H1 (cell line): ENCODE results near the gene KLF2.

Experiments used
- ATF3 ChIP-seq: IDR thresholded peaks from 2 replicates; pipeline ENCODE4 v1.6.1; 2011; ENCODE audit warnings: low read depth, mild to moderate bottlenecking, low read length; ENCODE audit not compliant: insufficient read depth
- MAX ChIP-seq: IDR thresholded peaks from 2 replicates; pipeline ENCODE4 v1.6.1; 2012; ENCODE audit warnings: inconsistent platforms
- POLR2A ChIP-seq, 2 experiments: IDR thresholded peaks; 1 replicate in 1 of 2; 2 replicates in 1 of 2; pipeline ENCODE4 v1.6.1; 2011; ENCODE audit warnings: low read depth in 2 of 2, low read length in 2 of 2, mild to moderate bottlenecking in 2 of 2; ENCODE audit errors: control extremely low read depth in 1 of 2
- RXRA ChIP-seq: IDR thresholded peaks from 2 replicates; pipeline ENCODE4 v1.6.1; 2011; ENCODE audit warnings: low read depth, mild to moderate bottlenecking, low read length, moderate library complexity; ENCODE audit not compliant: insufficient read depth
- TF ChIP-seq, protein P1 (sequence below), 3 experiments: IDR thresholded peaks; 1 replicate in 2 of 3; 2 replicates in 1 of 3; pipeline versions ENCODE4 v1.5.1 to v1.6.1; 2011; ENCODE audit warnings: low read length in 3 of 3, mild to moderate bottlenecking in 3 of 3, inconsistent platforms in 2 of 3, low read depth in 1 of 3, moderate library complexity in 1 of 3; ENCODE audit not compliant: insufficient read depth in 1 of 3; ENCODE audit errors: control extremely low read depth in 1 of 3

DNA sequence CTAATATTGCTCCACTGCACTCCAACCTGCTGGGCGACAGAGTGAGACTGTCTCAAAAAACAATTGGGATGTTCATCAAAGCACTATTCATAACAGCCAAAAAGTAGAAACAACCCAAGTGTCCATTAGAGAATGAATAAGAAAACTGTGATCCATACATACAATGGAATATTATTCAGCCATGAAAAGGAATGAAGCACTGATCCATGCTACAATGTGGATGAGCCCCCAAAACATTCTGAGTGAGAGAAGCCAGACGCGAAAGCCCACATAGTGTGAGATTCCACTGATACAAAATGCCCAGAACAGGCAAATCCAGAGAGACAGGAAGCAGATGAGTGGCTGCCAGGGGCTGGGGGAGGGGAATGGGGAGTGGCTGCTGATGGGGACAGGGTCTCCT lies 16.0 kb downstream of the KLF2 start:
- TF ChIP-seq POLR2A (IDR thresholded peaks at IDR 0.05; ENCODE audit: control extremely low read depth in 1 of 2, low read depth in 2 of 2, low read length in 2 of 2), result no peak
- TF ChIP-seq, protein P1, sequence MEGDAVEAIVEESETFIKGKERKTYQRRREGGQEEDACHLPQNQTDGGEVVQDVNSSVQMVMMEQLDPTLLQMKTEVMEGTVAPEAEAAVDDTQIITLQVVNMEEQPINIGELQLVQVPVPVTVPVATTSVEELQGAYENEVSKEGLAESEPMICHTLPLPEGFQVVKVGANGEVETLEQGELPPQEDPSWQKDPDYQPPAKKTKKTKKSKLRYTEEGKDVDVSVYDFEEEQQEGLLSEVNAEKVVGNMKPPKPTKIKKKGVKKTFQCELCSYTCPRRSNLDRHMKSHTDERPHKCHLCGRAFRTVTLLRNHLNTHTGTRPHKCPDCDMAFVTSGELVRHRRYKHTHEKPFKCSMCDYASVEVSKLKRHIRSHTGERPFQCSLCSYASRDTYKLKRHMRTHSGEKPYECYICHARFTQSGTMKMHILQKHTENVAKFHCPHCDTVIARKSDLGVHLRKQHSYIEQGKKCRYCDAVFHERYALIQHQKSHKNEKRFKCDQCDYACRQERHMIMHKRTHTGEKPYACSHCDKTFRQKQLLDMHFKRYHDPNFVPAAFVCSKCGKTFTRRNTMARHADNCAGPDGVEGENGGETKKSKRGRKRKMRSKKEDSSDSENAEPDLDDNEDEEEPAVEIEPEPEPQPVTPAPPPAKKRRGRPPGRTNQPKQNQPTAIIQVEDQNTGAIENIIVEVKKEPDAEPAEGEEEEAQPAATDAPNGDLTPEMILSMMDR (IDR thresholded peaks at IDR 0.05; ENCODE audit: control extremely low read depth in 1 of 3, insufficient read depth in 1 of 3, low read depth in 1 of 3, low read length in 3 of 3), result no peak
- TF ChIP-seq ATF3, result no peak
- TF ChIP-seq RXRA, result no peak
- TF ChIP-seq MAX, result no peak
